VCaP (cell line): Measurements from ENCODE around the gene NLK.

Experiments
- H3K27ac ChIP-seq: fragments of 450-650 bp; 2 replicates; pipeline ENCODE4 v1.5.1; 2017
- TF ChIP-seq, protein P1 (sequence below): fragments of 450-650 bp; conservative IDR thresholded peaks from 2 replicates; pipeline ENCODE4 v1.5.1; 2017; ENCODE audit warnings: mild to moderate bottlenecking, moderate library complexity

NLK gene

GRCh38 chr17:28159004-28159403 is 116.5 kb downstream of the NLK start:
- TF ChIP-seq, protein P1, sequence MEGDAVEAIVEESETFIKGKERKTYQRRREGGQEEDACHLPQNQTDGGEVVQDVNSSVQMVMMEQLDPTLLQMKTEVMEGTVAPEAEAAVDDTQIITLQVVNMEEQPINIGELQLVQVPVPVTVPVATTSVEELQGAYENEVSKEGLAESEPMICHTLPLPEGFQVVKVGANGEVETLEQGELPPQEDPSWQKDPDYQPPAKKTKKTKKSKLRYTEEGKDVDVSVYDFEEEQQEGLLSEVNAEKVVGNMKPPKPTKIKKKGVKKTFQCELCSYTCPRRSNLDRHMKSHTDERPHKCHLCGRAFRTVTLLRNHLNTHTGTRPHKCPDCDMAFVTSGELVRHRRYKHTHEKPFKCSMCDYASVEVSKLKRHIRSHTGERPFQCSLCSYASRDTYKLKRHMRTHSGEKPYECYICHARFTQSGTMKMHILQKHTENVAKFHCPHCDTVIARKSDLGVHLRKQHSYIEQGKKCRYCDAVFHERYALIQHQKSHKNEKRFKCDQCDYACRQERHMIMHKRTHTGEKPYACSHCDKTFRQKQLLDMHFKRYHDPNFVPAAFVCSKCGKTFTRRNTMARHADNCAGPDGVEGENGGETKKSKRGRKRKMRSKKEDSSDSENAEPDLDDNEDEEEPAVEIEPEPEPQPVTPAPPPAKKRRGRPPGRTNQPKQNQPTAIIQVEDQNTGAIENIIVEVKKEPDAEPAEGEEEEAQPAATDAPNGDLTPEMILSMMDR, result no peak
- H3K27ac ChIP-seq, result no peak overlapping the region

DNA sequence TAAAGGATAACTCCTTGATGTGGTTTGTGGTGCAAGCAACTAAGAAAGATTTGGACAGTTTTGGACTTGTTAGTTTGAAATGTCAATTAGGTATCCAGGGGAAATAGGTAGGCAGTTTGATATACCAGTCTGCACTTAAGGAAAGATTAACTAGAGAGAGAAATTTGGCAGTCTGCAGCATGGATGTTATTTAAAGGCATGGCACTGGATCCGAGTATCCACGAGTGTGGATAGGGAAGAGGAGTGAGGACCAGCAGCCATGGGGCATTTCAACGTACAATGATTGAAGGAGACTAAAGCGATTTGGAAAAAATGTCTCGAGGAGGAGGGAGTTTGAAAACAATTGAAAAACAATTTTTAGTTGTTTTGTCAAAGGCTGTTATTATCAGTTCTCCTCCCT is 117.4 kb downstream of the NLK start:
- H3K27ac ChIP-seq, result no peak overlapping the region
- TF ChIP-seq, protein P1, result no peak

DNA sequence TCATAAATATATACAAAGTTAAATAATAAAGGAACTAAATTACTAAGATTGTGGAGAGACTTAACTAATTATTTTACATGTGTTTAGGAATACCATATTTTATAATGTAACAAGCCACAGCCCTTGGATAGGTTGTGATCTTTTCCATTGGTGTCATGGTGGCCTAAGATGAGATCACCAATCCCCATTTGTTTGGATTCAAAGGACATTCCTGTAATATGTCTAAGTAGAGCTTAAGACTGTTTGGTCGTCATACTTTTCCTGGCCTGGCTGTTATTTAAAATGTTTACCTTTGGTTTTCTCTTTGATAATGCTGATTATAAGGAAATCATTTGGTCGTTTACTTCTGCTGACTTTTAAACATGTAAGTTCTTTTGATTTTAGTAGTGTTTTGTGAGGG is 118.1 kb downstream of the NLK start:
- TF ChIP-seq, protein P1, result no peak
- H3K27ac ChIP-seq, result no peak overlapping the region

DNA sequence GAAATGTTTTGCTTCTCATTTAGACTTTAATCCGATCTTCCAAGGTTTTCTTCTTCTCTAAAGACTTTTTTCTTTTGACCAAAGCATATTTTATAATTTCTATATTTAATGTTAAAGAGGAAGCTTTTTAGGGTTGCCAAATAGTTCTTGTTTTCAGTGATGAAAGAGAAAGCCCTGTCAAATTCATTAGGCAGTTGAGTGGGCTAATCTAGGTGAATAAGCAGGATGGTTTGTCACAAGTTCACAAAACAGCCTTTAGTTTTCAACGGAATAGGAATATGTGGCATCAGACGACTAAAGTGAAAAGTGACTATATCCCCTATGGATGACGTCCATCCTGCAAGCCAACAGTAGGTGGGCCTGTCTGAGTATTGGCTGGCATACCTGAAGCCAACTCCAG is 118.8 kb downstream of the NLK start:
- H3K27ac ChIP-seq, result no peak overlapping the region
- TF ChIP-seq, protein P1, result no peak

- TF ChIP-seq, protein P1, result no peak
- H3K27ac ChIP-seq, result no peak overlapping the region
These were observed 124.0 kb downstream of the NLK start for GRCh38 chr17:28166478-28166877.

DNA sequence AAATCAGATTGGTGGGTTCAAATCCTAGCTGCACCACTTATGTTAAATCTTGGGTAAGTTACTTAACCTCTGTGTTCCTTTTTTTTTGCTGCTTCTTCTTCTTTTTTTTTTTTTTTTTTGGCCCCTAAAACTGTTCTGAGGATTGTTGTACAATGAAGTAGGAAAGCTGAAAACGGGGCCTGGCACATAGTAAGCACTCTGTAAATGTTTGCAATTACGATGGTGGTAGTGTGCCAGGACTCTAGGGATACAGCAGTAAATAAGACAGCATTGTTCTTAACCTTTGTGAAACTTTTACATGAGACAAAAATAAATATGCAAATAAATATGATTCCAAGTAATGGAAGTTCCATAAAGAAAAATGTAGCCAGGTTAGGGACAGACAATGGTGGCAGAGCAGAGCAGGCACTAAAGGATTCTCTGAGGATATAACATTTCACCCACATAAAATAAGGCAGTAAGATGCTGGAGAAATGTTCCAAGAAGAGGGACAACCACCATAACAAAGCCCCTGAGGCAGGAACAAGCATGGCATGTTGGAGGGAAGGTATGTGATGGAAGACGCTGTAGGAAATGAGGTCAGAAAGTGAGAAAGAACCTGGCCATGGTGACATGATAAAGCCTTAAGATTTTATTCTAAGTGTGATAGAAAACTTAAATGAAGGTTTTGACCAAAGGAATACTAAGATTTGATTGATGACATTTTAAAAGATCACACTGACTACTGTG is 127.3 kb downstream of the NLK start:
- TF ChIP-seq, protein P1, result no peak
- no peak overlapping the region for H3K27ac ChIP-seq

DNA sequence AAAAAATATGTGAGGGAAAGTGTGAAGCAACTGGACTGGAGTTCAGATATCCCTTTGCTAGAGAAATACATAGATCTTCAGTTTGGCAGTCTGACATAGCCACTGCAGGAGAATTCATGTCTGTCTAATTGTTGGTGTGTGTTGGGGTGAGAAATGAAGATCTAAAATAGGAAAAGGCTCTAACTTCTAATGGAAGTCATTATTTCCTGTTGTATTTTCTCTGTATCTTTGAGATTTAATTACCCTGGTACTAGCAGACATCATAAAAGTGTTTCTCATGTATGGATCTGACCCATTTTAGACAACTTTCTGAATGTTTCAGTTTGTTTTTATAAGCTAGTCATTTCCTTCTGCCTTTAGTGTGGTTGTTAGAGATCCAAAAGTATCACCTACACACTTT is 128.3 kb downstream of the NLK start:
- H3K27ac ChIP-seq, result no peak overlapping the region
- TF ChIP-seq, protein P1, result no peak
